AG08395 (cell line): ENCODE results near the gene CENPP.
A peak's percentile ranks its signal among the peaks of the same experiment; 100 is the strongest.
"Not testable (repeated sequence)": the region's sequence is repeated elsewhere in the genome, so short reads cannot be mapped to it uniquely, and the experiment has no call there.

ENCODE experiments used
- DNase-seq: peaks from one replicate; pipeline ENCODE4 v3.0.0; 2012; ENCODE audit warnings: mixed read lengths, low spot score

The CENPP gene

DNA sequence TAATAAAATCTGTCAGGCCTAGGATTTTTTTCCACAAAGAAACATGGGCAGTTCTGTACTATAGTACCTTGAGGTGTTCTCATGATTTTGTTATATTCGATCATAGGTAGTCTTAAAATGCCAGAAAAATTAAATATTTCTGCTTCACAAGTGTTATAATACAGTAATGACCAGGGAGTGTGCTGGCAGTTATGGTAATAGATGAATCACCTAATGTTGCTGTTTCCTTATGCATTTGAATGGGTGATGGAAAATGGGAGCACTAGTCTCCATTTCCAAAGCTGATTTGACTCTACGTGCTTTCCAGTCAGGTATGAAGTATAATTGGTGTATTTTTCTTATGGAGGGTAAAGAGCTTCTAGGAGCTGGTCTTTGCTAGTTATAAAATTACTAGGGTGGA is 54.9 kb downstream of the CENPP start:
- DNase-seq = no peak

- DNase-seq = no peak
These were observed 56.0 kb downstream of the CENPP start for GRCh38 chr9:92381775-92382174.

GRCh38 chr9:92384375-92384774 is 58.6 kb downstream of the CENPP start:
- peak; percentile 2 for DNase-seq

DNA sequence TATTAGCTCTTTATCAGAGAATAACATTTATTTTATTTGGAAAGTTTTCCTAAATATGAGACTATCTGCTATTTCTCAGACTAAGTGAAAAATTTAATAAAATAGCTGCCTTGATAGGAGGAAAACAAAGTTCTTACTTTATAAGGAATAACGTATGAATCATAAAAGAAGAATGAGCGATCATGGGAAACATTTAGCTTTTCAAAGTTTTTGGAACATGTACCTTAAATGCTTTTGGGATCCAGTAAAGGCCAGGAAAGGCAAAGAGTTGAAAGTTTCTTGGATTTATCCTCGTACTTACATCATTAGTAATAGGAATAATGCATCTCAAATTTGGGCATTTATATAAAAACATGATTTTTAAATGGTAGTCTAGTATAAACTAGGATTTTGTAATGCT is 59.2 kb downstream of the CENPP start:
- no peak for DNase-seq

DNA sequence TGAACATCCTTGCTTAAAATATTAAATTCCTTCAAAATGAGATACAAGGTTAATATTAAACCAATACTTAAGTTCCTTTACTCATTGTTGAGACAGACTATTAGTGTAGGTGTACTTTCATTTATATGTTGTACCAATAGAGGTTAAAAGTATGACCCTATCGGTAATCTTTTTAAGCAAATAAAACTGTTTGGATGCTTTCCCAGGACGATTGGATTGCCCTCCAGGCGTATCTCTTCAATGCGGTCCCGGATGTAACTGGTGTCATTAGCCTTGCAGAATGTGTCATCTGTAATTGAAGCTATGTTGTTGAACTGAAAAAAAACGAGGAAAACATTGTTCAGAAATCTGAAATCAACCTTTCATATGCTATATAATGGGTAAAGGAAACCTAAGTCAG is 59.7 kb downstream of the CENPP start:
- DNase-seq = no peak

DNA sequence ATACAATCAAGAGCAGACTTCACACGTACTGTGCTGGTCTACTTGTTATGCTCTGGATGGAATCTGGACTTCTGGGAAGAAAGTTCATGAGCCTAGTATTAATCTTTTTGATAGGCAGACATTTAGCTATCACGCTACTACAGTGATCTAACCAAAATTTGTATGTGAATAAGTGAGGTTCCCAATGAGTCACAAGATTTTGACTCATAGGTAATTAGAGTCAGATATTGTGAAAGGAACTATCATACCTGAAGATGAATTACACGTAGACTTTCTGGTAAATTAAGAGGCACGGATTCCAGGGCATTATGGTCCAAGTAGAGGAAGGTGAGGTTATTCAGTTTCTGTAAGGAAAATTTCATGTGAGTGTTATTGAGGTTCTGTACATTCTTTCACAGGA is 60.2 kb downstream of the CENPP start:
- DNase-seq = no peak

DNA sequence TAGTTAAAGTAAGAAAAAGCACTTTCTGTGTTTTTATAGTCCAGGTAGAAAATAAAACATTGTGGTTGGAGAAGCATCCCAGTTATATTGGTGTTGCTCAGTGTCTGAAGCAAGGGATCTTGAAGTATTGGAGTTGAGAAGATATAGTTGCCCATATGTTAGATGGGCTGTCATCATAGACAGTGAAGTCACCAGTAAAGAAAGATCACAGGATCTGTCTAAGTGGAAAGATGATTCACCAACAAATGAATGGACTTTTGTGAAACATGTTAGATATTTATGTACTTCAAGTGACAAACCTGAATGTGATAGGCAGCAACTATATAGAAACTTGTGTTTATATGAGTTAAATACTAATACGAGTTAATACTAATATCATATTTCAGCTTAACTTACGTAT is 66.9 kb downstream of the CENPP start:
- no peak for DNase-seq

DNA sequence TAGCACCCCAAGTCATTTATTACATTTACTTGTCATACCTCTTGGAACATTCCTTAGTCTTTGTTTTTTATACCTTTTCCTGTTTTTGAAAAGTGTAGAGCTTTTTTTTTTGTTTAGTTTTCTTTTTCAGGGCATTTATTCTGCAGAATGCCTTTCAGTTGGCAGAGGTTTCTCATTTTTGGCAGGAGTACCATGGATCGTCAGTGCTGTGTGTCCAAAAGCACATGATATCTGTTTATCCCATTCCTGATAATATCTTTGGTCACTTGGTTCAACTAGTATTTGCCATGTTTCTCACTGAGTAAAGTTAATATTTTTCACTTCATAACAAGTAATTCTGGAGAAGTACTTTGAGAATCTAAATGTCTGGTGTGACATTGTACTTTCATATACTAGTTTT is 67.9 kb downstream of the CENPP start:
- DNase-seq = peak; percentile 25

- DNase-seq = no peak
These were observed 69.9 kb downstream of the CENPP start for GRCh38 chr9:92395617-92396016.

DNA sequence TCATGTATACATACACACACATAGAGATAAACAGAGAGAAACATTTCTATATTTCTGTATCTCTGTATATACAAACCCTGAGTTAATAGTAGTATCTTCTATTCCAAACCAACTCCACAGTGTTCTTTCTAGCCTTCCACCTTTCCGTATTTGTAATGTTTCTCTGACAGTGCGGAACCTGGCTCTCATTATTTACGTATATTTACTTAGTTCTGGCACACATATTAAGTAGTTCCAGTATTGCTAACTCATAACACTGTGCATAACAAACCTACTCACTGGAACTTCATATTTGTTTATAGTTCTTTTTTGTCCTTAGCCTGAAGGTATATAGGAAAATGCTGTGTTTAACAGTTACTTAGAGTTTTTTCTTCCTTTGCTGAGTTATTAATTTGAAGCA is 72.1 kb downstream of the CENPP start:
- DNase-seq = no peak

DNA sequence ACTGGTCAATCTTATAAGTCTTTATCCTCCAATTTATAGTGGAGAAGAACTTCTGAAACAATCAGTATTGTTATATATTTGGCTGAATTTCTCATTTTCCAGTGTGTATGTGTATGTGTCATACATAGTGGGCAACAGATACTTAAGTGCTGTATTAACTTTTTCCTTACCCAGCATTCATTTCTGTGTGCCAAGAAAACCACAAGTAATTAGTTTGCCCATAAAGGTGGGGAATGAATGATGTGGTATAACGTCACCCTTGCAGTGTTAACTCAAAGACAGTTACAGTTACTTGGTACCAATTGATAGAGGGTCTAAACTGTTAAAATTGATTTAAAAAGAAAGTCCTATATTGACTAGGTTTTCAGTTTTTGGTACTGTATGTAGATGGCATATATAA is 76.6 kb downstream of the CENPP start:
- no peak for DNase-seq

GRCh38 chr9:92402826-92403745 is 77.3 kb downstream of the CENPP start:
- no peak for DNase-seq

- DNase-seq = peak; percentile 19
These were observed 78.5 kb downstream of the CENPP start, which contains the start of gene OGN for GRCh38 chr9:92404042-92404836. Gene OGN, minus strand, starts transcription at chr9:92404578. Its CDS starts 1,171 bp downstream, at chr9:92403407.

DNA sequence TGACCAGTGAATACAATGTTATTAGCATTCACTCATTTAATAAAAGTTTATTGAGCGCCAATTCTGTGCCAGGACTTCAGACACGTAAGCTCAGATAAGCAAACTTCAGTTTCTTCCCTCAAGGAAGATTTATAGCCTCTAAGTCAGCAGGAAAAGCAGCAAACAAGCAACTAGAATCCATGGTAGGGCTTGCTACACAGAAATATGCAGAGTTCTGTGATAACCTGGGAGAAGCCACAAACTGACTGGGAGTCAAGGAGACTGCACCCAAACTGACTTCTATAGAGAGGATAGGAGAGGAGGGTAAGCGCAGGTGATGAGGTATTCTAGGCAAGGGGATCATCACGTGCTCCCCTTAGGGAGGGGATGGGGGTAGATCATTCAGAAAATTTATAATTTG is 80.1 kb downstream of the CENPP start:
- DNase-seq = no peak

DNA sequence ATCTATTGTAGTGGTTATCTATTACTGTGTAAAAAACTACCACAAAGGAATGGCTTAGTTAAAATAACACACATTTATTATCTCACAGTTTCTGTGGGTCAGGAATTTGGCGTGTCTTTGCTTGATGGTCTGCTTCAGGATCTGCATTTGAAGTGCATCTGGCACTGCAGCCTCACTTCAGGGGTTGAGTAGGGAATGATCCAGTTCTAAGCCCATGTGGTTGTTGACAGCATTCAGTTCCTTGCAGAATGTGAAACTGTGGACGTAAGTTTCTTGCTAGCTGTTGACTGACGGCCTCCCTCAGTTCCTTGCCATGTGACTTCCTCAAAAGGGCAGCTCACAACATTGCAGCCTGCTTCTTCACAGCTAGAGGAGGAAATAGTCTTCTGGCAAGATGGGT is 80.7 kb downstream of the CENPP start:
- DNase-seq = no peak

DNA sequence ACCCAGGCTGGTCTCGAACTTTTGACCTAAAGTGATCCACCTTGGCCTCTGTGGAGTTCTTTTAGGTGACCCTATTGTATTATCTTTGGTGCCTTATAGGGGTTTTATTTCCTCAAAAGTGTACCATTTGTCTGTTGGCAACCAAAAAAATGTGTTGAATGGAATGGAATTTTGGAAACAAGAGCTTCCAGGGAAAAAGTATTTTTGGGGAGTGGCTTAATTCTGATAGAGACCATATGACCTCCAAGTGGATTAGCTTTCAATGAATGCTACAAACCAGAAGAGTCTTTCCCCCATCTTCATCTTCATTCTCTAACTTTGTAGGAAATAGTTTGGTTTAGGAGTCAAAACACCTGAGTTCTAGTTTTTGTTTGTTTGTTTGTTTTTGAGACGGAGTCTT is 82.1 kb downstream of the CENPP start:
- DNase-seq = peak; percentile 8

DNA sequence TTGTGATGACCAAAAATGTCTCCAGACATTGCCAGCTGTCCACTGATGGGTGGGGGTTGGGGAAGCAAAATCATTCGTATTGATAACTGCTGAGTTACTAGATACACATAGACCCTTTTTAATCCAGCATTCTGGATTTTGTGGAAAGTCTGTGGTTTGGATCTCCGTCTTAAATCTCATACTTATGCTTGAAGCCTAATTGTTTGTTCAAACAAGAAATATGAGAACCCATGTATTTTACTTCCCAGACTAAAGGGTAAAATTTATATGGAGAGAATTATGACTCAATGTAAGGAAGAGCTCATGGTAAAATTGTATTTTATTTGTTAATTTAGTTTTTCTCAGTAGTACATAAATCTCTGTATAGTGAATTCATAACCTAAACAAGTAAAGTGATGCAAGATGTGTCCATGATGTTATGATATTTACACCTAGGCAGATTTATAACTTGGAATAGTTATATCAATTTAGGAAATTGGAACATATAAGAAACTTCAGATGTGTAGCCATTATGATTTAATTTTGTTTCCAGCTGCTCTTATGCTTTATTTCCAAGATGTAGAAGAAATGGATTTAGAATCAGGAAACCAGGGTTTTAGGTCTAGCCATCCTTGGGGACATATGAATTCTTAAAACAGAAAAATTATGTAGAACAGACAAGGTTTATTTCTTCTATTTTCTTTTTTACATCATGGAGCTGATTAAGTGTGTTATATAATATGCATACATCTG is 83.2 kb downstream of the CENPP start:
- DNase-seq = no peak

GRCh38 chr9:92411157-92411556 is 85.4 kb downstream of the CENPP start:
- not testable (repeated sequence) for DNase-seq

- no peak for DNase-seq
These were observed 88.8 kb downstream of the CENPP start for GRCh38 chr9:92414566-92414965.

GRCh38 chr9:92422611-92423338 is 97.0 kb downstream of the CENPP start:
- DNase-seq = no peak

DNA sequence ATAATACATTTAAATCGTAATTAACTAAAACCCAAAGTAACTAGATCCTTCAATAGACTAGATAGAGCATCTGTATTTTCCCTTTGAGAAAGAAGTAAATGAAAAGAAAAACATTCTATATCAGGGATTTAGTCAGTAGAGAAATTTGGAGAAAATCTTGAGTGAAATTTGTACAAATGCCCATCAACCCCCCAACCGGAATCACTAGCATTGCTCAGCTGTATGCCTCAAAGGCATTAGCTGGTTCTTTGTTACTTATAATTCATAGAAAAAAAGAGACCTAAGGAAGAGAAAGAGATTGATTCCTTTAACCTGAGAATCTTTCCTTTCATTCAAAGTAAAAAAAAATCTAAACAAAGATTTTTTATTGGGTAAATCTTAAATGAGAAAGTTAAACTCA is 97.9 kb downstream of the CENPP start:
- no peak for DNase-seq

- DNase-seq = no peak
These were observed 98.6 kb downstream of the CENPP start, which contains the start of gene OMD for GRCh38 chr9:92424340-92424739. Gene OMD, minus strand, starts transcription at chr9:92424471. Its CDS starts 6,913 bp downstream, at chr9:92417558.
